Measurements from ENCODE around the gene POLR3H.

DNA sequence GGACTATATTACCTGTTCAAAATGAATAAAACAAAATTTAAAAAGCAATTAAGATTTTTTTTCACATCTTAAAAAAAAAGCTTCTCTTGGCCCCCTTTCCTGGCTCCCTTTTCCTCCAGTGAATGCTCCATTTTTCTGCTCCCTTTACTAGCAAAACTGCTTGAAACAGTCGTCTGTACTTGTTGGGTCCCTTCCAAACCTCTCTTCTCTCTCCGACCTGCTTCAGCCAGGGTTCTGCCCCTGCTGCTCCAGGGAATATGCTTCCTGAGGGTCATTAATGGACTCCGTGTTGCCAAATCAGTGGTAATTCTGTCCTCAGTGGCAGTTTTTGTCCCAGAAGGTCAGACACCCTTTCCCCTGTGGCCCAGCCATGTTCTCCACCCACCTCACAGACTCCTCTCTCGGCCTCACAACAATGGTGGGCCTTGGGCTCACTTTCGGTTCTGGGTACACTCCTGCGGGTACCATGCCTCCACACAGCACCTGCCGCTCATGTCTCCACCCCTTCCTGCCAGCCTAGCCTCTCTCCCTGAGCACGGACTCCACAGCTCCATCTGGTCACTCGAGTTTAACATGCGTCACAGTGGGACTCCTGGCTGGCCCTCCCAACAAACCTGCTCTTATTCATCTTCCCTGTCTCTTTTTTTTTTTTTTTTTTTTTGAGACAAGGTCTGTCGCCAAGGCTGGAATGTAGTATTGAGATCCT lies 7.8 kb upstream of the POLR3H start:
- TF ChIP-seq POLR2A (IDR thresholded peaks at IDR 0.05) (no peak), EP300 (IDR thresholded peaks at IDR 0.05) (no peak), POLR2AphosphoS5 (IDR thresholded peaks at IDR 0.05) (no peak)
- TF ChIP-seq, protein P1, sequence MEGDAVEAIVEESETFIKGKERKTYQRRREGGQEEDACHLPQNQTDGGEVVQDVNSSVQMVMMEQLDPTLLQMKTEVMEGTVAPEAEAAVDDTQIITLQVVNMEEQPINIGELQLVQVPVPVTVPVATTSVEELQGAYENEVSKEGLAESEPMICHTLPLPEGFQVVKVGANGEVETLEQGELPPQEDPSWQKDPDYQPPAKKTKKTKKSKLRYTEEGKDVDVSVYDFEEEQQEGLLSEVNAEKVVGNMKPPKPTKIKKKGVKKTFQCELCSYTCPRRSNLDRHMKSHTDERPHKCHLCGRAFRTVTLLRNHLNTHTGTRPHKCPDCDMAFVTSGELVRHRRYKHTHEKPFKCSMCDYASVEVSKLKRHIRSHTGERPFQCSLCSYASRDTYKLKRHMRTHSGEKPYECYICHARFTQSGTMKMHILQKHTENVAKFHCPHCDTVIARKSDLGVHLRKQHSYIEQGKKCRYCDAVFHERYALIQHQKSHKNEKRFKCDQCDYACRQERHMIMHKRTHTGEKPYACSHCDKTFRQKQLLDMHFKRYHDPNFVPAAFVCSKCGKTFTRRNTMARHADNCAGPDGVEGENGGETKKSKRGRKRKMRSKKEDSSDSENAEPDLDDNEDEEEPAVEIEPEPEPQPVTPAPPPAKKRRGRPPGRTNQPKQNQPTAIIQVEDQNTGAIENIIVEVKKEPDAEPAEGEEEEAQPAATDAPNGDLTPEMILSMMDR (IDR thresholded peaks at IDR 0.05) = no peak
